ELR (cell line): ENCODE results near the gene TMEM132D.

Source experiments
- DNase-seq: peaks from one replicate; pipeline ENCODE4 v3.0.0-alpha.2; 2015; ENCODE audit warnings: low read depth

The TMEM132D gene

DNA sequence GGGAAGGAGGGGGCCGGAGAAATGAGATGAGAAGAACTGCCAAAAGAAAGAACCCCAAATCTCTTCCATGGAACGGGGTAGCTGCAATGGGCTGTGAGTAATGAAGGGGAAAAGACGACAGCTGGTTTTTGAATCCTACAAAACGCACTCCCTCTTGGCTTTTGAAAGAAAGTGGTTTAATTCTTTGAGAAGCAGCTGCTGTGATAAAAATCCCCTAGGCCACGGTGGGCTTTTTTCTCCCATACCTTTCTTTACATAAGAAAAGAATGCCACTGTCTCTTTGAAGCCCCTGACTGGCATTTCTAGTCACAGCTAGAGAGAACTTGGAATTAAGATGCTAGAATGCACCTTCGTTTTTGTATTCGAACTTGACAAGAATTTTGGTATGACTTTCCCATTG is 564.5 kb downstream of the TMEM132D start:
- DNase-seq: no peak

GRCh38 chr12:129337413-129337812 is 566.4 kb downstream of the TMEM132D start:
- DNase-seq: no peak

- no peak for DNase-seq
Measured at GRCh38 chr12:129335773-129336172, 568.1 kb downstream of the TMEM132D start.

- DNase-seq: no peak
Measured at GRCh38 chr12:129332286-129332685, 571.5 kb downstream of the TMEM132D start.

- no peak for DNase-seq
Measured at GRCh38 chr12:129331356-129332085, 572.3 kb downstream of the TMEM132D start.

- no peak for DNase-seq
Measured at GRCh38 chr12:129328235-129328634, 575.6 kb downstream of the TMEM132D start.

- DNase-seq: no peak
Measured at GRCh38 chr12:129325566-129325965, 578.3 kb downstream of the TMEM132D start.

DNA sequence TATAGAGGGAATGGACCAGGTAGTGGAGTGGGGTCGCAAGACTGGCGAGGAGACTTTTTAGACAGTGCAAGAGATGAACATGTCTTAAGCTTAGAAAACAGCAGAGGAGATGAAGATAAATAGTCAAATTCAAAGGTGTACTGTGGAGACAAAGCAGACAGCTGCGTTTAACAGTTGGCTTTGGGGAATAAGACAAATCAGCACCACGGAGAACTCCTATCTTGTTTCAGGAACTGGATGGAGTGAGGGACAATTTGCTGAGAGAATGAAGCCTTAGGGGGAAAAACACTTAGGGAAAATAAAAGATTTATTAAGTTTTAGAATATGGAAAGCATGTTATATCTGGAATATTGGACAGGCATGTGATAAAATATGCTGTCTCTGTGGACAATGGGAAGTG is 591.8 kb downstream of the TMEM132D start:
- no peak for DNase-seq

GRCh38 chr12:129310346-129310745 is 593.5 kb downstream of the TMEM132D start:
- DNase-seq: no peak

GRCh38 chr12:129305851-129306250 is 598.0 kb downstream of the TMEM132D start:
- no peak for DNase-seq

- DNase-seq: no peak
Measured at GRCh38 chr12:129304529-129304928, 599.3 kb downstream of the TMEM132D start.

DNA sequence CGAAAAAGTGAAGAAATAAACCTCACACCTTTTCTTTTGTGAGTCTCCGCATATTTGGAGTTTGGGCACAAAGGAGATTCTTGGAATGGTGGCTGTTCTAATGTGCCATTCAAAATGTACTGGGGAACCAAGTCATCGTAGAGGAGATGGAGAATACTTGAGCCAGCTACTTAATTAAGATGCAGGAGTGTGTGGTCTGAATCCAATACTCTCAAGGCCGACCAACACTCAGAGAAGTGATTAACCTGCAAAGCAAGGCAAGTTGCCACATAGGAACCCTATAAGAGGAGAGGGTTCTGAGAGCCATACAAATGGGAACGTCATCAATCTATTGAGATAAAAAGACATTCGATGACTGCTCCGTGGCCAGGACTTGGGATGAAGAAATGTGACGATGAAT is 603.8 kb downstream of the TMEM132D start:
- DNase-seq: no peak

DNA sequence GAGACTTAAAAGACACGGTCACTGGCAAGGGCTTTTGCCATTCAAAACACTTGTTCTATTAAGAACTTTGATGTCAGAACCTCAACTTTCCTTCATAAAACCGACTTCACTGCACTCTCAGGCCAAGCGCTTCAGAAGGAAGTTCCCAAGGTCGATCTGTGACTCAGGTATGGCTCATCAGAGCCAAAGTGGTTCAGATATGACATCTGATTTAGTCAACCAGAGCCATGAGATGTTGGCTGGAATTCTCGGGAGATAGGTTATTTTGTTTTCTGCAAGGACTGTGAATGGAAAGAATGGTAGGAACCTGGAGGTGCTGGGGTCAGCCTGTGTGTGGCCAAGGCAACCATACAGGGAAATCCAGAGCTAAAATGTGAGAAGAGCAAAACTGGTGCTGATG is 604.9 kb downstream of the TMEM132D start:
- no peak for DNase-seq

- DNase-seq: no peak
Measured at GRCh38 chr12:129296671-129297070, 607.2 kb downstream of the TMEM132D start.

DNA sequence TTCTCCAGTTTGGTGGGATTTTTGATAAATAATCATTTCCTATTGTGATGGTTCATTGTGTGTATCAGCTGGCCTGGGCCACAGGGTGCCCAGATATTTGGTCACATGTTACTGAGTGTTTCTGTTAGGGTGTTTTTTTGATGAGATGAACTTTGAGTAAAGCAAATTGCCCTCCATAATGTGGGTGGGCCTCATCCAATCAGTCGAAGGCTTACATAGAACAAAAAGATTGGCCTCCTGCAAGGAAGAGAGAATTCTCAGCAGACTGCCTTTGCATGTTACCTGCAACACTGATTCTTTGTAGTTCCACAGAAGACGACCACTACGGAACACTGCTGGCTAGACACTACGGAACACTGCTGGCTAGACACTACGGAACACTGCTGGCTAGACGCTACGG is 609.0 kb downstream of the TMEM132D start:
- DNase-seq: no peak

- no peak for DNase-seq
Measured at GRCh38 chr12:129279771-129280170, 624.1 kb downstream of the TMEM132D start.

DNA sequence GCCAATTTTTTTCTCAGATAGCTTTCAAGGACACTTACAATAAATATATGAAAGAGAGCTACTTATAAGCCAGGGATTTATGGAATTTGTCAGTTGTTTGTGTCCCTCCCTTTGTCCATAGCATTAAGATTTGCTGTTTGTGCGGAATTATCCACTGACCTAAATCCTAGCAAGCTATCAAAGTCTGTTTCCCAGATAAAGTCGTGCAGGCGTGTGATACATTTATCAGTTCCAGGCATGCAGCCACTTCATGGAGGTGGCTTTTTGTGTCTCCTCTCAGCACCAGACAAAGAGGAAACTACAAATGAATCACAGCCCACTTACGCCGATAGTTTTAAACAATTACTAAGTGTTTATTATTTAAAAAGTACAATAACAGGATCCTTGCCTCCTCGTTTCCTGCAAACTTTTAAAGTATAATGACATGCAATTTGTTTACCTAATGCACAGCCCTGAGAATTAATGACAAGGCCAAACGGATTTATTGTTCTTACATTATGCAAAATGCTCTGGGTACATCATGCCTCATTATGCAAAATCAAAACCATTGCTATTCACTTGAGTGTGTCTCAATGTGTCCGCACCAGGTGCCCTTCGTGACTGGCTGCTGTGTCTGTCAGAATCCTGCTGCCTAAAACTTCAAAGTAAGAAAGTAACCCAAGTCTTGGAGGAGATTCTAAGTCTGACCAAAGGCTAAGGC is 627.3 kb downstream of the TMEM132D start:
- no peak for DNase-seq

DNA sequence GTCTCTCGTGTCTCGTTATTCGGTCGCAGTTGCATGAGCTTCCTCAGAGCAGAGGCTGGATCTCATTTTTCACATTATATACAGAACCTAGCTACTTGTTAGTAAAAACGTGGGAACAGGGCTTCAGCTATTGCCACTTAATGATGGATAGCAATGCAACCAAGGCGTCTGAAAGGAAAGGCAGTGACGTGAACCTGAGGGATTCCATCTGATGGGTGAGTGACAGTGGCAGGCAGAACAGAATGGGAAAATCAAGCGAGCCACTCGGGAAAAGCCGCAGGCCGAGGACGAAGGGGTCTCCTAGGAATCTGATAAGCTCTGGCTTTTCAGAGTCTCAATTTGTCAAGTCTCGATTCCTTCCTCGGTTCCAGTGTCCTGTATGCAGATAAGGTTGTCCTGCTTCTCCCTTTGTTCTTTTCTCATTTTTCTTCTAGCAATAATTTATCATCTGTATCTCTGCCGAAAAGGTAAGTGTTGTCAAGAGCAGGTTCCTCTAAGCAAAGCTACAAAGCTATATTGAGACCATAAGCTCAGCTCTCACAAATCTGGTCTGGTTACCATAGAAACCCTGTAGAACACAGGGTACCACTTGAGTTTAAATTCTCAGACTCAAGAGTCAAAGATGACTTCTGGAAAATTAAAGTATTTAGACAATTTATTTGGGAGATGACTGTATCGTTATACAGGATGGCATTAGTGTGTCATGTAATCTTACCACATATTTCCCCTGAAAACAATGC is 633.9 kb downstream of the TMEM132D start:
- DNase-seq: no peak

DNA sequence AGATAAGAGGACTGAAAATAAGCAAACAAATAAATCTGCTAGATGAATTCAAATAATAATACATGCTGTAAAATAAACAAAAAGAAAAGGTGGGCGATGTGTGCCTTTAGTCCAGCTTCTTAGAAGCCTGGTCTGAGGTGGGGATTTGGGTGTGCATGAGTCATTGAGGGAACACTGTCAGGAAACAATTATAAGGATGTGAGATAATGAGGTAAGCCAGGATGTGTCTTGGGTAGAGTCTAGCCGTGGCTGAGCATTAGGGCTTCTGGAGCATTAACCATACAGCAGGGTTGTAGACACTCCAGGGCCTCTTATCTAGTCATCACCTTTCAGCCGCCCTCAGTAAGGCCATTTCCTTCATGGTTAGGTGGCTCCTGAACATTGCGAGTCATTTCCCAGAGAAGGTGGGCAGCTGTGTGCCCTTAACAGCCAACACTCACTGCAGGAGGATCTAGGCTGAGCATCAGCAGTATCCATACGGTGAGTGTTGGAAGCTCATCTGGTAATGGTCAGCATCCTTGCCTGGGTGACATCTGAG is 645.0 kb downstream of the TMEM132D start:
- no peak for DNase-seq

DNA sequence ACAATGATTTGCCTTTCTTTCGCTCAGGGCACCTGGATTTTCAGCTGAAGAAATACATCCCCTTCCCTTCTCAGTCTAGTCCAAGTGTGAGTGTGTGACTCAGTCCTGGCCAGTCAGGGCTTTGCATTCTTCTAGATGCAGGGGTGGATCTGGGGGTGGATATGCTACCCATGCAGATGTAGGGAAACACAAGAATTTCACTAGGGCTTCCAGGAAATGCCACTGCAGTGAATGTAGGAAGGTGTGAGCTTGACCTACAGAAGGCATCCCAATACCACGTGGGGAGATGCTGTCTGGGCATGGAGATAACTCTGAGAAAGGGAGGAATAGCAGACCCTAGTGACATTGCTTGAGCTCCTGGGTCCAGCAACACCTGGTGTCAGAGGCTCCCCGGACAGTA is 646.3 kb downstream of the TMEM132D start:
- no peak for DNase-seq

GRCh38 chr12:129246630-129247029 is 657.2 kb downstream of the TMEM132D start:
- no peak for DNase-seq

GRCh38 chr12:129245769-129246168 is 658.1 kb downstream of the TMEM132D start:
- DNase-seq: no peak

DNA sequence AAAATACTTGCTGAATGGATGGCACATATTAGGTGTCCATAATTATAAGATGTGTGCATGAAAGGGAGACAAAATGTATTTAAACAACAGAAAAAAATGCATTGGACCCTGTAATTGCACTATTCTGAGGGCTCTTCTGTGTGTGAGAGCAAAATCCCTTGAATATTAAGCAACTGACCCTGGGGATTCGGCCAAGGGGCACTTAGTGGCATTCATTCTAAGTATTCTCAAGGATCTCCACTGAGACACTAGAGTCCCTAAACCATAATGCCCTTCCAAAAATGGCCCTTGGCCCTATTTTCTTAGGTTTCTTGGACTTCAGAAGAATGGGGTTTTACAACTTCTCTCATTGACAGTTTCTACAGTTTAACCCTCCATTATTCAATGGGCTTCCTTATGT is 662.0 kb downstream of the TMEM132D start:
- no peak for DNase-seq
